Left ventricle myocardium inferior (tissue), 1 donor: Measurements from ENCODE around the gene KRT7. TPM values are rescaled to one million over a fixed set of nuclear protein-coding genes. Genes with fewer than 3 reads are reported as not detected.

Source experiments
- DNase-seq: peaks from one replicate; pipeline ENCODE4 v3.0.0-alpha.2; 2020
- H3K27ac ChIP-seq: fragments of 200-600 bp; replicated peaks from 2 replicates; pipeline ENCODE4 v1.8.0; 2021
- H3K27me3 ChIP-seq: fragments of 200-600 bp; 2 replicates; pipeline ENCODE4 v1.8.0; 2021; ENCODE audit warnings: low read depth
- H3K36me3 ChIP-seq: fragments of 200-600 bp; 2 replicates; pipeline ENCODE4 v1.8.0; 2021
- H3K4me1 ChIP-seq: fragments of 200-600 bp; 2 replicates; pipeline ENCODE4 v1.8.0; 2021
- H3K4me3 ChIP-seq: fragments of 200-600 bp; 2 replicates; pipeline ENCODE4 v1.8.0; 2021; ENCODE audit warnings: mild to moderate bottlenecking, moderate library complexity
- H3K9me3 ChIP-seq: fragments of 200-600 bp; replicated peaks from 2 replicates; pipeline ENCODE4 v1.8.0; 2021
- intact Hi-C: fragments of 100-400 bp; cut with micrococcal nuclease; formaldehyde crosslinking; loops from one replicate; pipeline ENCODE4 v1.11.0; 2022
- total RNA-seq: library from RNA; stranded (reverse); fragmentation: NEBNext Ultra II Directional; extraction: Animal tissue kit (Norgen Biotek cat#: 25700); gene quantifications from one replicate; pipeline ENCODE4 v1.2.1, GENCODE V29; 2021
- TF ChIP-seq, protein P1 (sequence below): fragments of 200-600 bp; IDR thresholded peaks from 2 replicates; pipeline ENCODE4 v1.8.0; 2021; ENCODE audit warnings: antibody characterized with exemption, mild to moderate bottlenecking, borderline replicate concordance
- donor health status: DM: no; HTN: yes; CAD: no; lungs with severe emphysema.

KRT7 gene
- total RNA-seq, 1 donor from 2014 or later: not detected

GRCh38 chr12:52186118-52186840, 46.8 kb upstream of the KRT7 start:
- Histone ChIP-seq H3K27me3 (no peaks in the 10 kb centered on the region), H3K27ac (no peak overlapping the region), H3K4me3 (no peak overlapping the region), H3K36me3 (no peaks in the 10 kb centered on the region), H3K4me1 (peaks cover 47% of the 10 kb centered on the region), H3K9me3 (no peaks in the 10 kb centered on the region)
- intact Hi-C loops: no loop called here
- no peak for DNase-seq
- TF ChIP-seq, protein P1, sequence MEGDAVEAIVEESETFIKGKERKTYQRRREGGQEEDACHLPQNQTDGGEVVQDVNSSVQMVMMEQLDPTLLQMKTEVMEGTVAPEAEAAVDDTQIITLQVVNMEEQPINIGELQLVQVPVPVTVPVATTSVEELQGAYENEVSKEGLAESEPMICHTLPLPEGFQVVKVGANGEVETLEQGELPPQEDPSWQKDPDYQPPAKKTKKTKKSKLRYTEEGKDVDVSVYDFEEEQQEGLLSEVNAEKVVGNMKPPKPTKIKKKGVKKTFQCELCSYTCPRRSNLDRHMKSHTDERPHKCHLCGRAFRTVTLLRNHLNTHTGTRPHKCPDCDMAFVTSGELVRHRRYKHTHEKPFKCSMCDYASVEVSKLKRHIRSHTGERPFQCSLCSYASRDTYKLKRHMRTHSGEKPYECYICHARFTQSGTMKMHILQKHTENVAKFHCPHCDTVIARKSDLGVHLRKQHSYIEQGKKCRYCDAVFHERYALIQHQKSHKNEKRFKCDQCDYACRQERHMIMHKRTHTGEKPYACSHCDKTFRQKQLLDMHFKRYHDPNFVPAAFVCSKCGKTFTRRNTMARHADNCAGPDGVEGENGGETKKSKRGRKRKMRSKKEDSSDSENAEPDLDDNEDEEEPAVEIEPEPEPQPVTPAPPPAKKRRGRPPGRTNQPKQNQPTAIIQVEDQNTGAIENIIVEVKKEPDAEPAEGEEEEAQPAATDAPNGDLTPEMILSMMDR: no peak

DNA sequence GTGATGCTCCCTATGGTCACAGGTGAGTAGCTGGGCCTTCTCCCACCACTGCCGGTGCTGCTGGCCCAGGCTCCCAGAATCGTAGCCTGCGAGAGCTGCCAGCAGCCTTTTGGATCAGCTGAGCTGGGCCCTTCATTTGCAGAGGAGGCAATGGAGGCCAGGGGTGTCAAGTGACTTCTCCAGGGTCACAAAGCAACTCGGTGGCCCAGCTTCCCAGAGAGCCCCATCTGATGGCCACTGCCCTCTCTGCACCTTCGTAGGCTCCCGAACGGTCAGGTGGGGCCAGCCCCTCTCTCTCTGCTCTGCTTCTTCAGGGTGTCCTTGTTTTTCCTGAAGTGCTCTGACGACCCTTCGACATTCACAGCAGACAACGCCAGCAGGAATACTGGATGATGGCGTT, 45.8 kb upstream of the KRT7 start:
- Histone ChIP-seq H3K4me1 (peaks cover 47% of the 10 kb centered on the region), H3K27me3 (no peaks in the 10 kb centered on the region), H3K36me3 (no peaks in the 10 kb centered on the region), H3K27ac (no peak overlapping the region), H3K9me3 (no peaks in the 10 kb centered on the region), H3K4me3 (no peak overlapping the region)
- no peak for DNase-seq
- TF ChIP-seq, protein P1: no peak
- intact Hi-C loops: no loop called here

GRCh38 chr12:52187640-52188039, 45.4 kb upstream of the KRT7 start:
- Histone ChIP-seq H3K9me3 (no peaks in the 10 kb centered on the region), H3K27ac (no peak overlapping the region), H3K4me1 (peaks cover 47% of the 10 kb centered on the region), H3K36me3 (no peaks in the 10 kb centered on the region), H3K27me3 (no peaks in the 10 kb centered on the region), H3K4me3 (no peak overlapping the region)
- intact Hi-C loops: no loop called here
- TF ChIP-seq, protein P1: no peak
- DNase-seq: no peak

- Histone ChIP-seq H3K4me1 (peaks cover 49% of the 10 kb centered on the region), H3K4me3 (no peak overlapping the region), H3K27ac (no peak overlapping the region), H3K9me3 (no peaks in the 10 kb centered on the region), H3K27me3 (no peaks in the 10 kb centered on the region), H3K36me3 (no peaks in the 10 kb centered on the region)
- intact Hi-C loops: no loop called here
- no peak for DNase-seq
- TF ChIP-seq, protein P1: no peak
Measured at GRCh38 chr12:52188658-52189057, 44.4 kb upstream of the KRT7 start.

DNA sequence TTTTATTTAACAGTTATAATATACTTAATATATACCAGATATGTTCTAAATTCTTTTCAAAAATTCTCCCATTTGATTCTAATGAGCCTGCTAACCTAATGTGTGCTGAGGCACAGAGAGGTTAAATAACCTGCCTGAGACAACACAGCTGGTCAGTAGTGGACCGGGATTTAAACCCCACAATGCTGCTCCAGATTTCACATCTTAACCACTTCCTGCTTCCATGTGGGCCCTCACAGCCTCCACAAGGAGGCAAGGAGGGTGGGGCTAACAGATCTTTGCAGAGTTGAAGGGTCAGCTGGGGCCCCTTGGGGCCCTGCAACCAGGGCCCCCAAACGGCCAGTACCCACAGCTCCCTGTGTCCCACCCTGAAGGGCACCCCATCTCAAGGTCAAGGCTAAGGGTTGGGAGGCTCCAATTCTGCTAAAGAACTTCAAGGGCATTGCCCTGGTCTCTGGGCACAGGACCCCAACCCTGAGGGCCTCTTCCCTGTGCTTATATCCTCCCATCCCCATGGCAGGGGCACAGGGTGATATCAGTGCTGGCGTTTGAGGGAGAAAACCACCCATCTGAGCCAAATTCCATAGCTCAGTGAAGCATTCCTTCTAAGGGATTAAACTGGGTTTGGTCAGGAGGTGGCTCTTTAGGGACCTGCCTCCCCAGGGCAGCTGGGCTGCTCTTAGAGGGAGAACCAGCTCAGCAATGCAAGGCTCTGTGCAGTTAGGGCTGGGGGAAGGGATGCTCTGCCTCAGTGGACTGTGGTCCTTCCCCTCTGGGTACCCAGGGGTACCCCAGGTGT, 43.5 kb upstream of the KRT7 start:
- Histone ChIP-seq H3K4me3 (no peak overlapping the region), H3K27ac (no peak overlapping the region), H3K4me1 (peaks cover 49% of the 10 kb centered on the region), H3K36me3 (no peaks in the 10 kb centered on the region), H3K27me3 (no peaks in the 10 kb centered on the region), H3K9me3 (no peaks in the 10 kb centered on the region)
- no peak for DNase-seq
- TF ChIP-seq, protein P1: no peak
- intact Hi-C loops: no loop called here
